Measurements from ENCODE around the gene MIA2. TPM values are rescaled to one million over a fixed set of nuclear protein-coding genes. Genes with fewer than 3 reads are reported as not detected.

Gene MIA2
- total RNA-seq, 1 experiment from 2014 or later, result 15.0 TPM

DNA sequence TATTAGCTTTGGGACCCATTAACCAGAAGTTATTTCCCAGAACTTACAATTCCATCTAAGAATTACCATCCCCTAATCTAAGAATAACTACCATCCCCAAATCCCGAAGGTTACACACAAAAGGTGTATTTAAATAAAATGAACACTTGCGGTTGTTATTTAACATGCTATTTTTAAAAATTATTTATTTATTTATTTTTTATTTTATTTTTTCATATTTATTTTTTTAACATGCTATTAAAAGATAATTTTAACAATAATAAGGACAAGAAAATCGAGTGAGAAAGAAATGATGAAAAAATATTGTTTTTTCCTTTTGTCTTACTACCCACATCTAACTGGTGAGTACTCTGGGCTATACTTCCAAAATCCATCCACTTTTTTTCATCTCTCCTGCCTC lies 192.2 kb downstream of the MIA2 start:
- Histone ChIP-seq H3K56ac (ENCODE audit: insufficient read length, low read depth, low read length) (no peak overlapping the region), H3T11ph (ENCODE audit: low read length) (no peak overlapping the region), H4K8ac (replicated peaks; ENCODE audit: insufficient read length, low read depth, low read length) (no peak overlapping the region), H2BK12ac (ENCODE audit: insufficient read length, low read depth, low read length) (no peak overlapping the region), H3K23ac (ENCODE audit: insufficient read length, low read depth, low read length) (no peak overlapping the region), H3K23me2 (ENCODE audit: insufficient read length, low read depth, low read length, poor library complexity, severe bottlenecking) (peaks cover 3% of the 10 kb centered on the region), H3K18ac (ENCODE audit: insufficient read length, low read depth, low read length) (no peak overlapping the region), H3K27me3 (ENCODE audit: insufficient read depth, low read length) (no peaks in the 10 kb centered on the region), H2BK120ac (ENCODE audit: low read depth, low read length, poor library complexity, severe bottlenecking) (no peak overlapping the region), H3K14ac (ENCODE audit: insufficient read depth, low read length) (no peak overlapping the region), H4K91ac (ENCODE audit: insufficient read length, low read depth, low read length) (no peak overlapping the region), H4K5ac (ENCODE audit: insufficient read length, low read depth, low read length) (no peak overlapping the region), H3K4me2 (ENCODE audit: insufficient read depth, insufficient read length, low read length) (no peak overlapping the region), H3K79me2 (ENCODE audit: insufficient read depth, low read length) (no peaks in the 10 kb centered on the region; the same call in 1 of the 2 replicates), H2BK15ac (ENCODE audit: low read depth, low read length) (no peak overlapping the region), H3K4me1 (ENCODE audit: insufficient read depth, low read length) (no peaks in the 10 kb centered on the region), H3K4ac (ENCODE audit: low read depth, low read length) (no peak overlapping the region), H2BK5ac (ENCODE audit: insufficient read length, low read length) (no peak overlapping the region), H3K9ac (ENCODE audit: extremely low read depth, insufficient read length, low read length) (no peak overlapping the region), H2AFZ (ENCODE audit: low read length) (no peak overlapping the region), H2BK20ac (ENCODE audit: low read depth, low read length, poor library complexity, severe bottlenecking) (no peak overlapping the region), H2AK5ac (ENCODE audit: insufficient read length, low read length) (no peak overlapping the region), H3K27ac (ENCODE audit: insufficient read length, low read depth, low read length) (no peak overlapping the region), H3K9me3 (ENCODE audit: control insufficient read depth, low read depth, low read length) (no peaks in the 10 kb centered on the region), H3K79me1 (ENCODE audit: insufficient read depth, low read depth, low read length, poor library complexity, severe bottlenecking) (no peaks in the 10 kb centered on the region), H4K20me1 (ENCODE audit: control insufficient read depth, insufficient read depth, insufficient read length) (no peaks in the 10 kb centered on the region)
- no peak overlapping the region for H3K27ac Mint-ChIP-seq
- H3K4me1 Mint-ChIP-seq, result peaks cover 16 to 17% of the 10 kb centered on the region in 2 experiments
- WGBS (ENCODE audit: extremely low coverage, insufficient read length, low lambda C conversion rate), result no CpG with 5 or more reads among the region's 3 CpGs
- DNase-seq, result no peak
- no peaks in the 10 kb centered on the region for H3K27me3 Mint-ChIP-seq (ENCODE audit: low read depth)
- no peak for TF ChIP-seq CTCF (conservative IDR thresholded peaks at IDR 0.05)
- no peak overlapping the region for H3K4me3 Mint-ChIP-seq
- no peaks in the 10 kb centered on the region for H3K9me3 Mint-ChIP-seq
- no peaks in the 10 kb centered on the region for H3K36me3 Mint-ChIP-seq (ENCODE audit: insufficient read depth in 1 of 3, low read depth in 3 of 3)
